NK-92 (cell line): Measurements from ENCODE around the gene UBE3A.
"Not testable (repeated sequence)": the region's sequence is repeated elsewhere in the genome, so short reads cannot be mapped to it uniquely, and the experiment has no call there.

Experiments used
- DNase-seq: peaks from one replicate; lab custom pipeline; 2025; ENCODE audit not compliant: unreplicated experiment; lab: John Stamatoyannopoulos, UW

Gene UBE3A

DNA sequence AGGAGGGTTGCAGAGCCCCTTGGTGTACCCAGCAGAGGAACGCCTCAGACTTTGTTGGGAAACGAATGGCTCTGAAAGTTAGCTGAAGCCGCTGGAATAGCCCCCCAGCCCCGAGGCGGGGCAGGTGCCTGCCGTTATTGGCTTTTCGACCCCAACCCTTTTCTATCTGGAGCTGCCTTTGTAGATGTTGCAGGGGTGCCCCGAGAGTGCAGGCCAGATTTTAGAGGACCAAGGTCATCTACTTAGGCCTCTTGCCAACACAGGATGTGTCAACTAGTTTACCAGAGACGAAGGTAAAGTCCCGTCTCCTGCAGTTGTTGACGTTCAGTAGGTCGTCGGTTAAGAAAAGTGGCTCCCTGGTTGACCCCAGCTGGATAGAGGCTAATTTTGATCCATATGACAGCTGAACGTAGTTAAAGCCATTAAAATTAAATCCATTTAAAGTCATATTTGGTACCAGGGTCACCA is 579 bp upstream of the UBE3A start:
- DNase-seq = no peak

DNA sequence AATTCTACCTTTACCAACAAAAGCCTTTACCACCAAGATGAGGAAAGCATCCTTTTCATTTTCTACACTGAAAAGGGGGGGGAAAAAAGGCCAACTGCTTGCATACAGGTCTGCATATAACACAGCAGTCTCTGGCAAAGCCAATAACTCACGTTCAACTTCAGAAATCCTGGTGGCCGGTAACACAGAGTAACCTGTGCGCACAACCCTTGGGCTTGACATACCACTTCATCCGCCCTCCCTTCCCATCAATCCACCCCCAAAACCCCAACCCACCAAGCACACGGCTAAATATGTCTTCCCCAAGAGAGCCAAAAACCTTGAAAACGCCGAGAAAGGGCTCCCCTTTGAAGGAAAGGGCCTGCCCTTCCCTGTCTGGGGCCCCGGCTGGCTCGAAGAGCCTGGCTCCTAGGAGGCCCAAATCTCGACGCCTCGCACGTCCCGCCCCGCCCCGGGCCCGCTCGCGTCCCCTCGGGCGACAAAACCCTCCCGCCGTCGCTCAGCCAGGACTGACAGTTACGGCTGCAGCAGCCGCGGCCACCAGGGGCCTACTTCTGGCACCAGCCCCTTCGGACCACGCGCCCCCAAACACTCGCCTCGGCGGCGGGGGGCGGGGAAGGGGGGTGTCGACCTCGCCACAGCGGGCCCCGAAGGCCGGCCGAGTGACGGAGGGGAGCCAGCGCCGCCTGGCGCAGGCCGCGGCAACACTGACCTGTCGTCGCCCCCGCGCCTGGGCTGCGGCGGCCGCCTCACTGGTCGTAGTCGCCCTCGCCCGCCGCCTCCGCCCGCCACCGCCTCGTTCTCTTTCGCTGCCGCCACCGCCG is 835 bp downstream of the UBE3A start:
- no peak for DNase-seq

DNA sequence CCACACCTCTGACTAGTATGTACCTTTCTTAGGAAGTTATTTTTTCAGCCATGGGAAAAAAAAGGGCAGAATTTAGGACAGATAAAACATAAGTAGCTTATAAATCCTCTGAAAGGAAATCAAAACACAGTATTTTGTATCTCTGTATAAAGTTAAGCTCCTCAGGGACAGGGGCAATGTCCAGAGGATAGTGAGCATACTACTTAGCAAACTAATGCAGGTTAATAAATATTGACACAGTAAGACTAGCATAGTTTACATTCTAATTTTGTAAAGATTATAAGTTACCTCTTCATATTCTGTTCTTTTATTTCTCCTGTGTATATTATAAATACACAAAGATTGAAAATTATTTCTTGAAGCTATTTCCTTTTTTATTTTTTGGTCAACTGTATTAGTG is 2.1 kb downstream of the UBE3A start:
- DNase-seq = no peak

GRCh38 chr15:25435474-25436243 is 3.2 kb downstream of the UBE3A start:
- no peak for DNase-seq

DNA sequence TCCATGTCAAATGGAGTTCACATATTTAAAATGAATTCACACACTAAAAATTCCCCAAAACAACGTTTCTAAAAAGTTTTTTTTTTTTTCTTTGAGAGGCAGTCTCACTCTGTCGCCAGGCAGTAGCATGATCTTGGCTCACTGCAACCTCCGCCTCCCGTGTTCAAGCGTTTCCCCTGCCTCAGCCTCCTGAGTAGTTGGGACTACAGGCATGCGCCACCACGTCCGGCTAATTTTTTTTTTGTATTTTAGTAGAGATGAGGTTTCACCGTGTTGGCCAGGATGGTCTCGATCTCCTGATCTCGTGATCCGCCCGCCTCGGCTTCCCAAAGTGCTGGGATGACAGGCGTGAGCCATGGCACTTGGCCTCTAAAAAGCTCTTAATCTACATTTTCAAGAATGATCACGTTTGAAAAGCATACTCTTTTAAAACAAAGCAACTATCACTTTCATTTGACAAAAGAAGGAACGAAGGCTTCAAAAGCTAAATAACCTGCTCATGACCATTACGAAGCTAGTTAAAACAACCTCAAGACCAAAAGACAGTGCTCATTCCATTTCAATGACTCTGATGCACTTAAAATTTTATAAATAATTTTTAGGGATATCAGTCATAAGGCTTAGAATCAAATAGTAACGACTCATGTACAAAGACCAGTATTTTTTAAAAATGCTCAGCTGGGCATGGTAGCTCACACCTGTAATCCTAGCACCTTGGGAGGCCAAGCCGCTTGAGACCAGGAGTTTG is 5.5 kb downstream of the UBE3A start:
- no peak for DNase-seq

DNA sequence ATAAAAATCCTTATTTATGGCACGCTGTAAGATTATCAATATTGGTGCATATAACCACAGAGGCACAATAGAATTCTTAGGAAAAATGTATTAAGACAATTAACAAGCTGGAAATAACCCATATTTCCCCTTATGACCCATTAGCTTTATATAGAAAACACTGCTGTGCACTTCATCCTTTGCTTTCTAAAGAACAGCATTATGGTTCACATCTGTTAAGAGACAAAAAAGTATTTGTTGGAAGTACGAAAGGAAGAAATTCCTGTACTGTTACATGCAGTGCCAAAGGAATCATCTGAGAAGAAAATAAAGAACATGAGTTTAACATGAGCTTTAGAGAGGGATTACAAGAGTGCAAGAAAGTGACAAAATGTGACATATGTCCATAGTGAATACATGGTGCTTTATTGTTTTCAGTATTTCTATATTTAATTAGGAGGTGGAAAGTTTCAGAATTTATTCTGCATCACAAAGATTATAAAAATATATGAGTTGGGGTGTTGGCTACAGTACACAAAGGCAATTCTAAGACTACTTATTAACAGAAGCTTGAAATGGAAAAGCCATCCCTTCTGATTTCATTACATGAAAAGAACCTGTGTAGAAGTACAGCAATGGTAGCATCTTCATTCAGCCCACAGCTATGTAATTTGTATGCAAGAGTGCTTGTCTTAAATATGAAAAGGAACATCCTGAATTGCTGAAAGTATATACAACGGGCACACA is 6.8 kb downstream of the UBE3A start:
- no peak for DNase-seq

DNA sequence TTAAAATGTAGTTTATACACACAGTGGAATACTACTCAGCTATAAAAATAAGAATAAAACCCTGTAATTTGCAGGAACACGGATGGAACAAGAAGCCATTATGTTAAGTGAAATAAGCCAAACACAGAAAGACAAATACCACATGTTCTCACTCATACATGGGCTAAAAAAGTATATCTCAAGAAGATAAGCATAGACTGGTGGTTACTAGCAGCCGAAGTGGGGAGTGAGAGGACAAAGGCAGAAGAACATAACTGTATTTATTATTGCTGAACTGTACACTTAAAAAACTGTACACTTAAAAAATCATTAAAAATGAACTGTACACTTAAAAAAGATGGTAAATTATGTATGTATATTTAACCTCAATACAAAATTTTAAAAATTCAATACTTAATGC is 11.0 kb downstream of the UBE3A start:
- DNase-seq = no peak

DNA sequence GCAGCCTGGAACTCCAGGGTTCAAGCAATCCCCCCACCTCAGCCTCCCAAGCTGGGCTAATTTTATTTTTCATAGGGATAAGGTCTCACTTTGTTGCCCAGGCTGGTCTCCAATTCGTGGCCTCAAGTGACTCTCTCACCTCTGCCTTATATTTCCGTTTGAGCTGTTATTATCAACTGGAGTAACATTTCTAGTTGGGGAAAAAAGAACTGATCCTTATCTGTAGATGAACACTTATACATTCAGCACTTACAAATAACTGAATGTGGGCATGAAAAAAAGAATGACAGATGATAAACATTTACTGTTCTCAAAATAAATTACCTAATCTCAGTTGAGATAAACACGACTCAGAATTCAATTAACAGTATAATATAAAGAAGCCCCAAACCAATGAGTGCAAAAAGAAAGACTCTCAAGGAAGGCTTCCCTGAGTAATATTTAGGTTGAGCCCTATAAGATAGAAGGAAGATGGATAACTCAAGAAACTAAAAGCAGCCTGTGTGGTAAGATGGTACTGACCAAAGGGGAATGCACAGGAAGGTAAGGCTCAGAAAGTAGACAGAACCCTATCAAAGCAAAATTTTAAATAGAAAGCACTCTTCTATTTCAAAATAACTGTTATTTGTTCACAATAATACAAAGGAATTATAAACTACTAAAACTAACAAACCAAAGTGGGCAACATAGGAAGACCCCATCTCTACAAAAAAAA is 11.8 kb downstream of the UBE3A start:
- DNase-seq = no peak

GRCh38 chr15:25424073-25424472 is 14.8 kb downstream of the UBE3A start:
- DNase-seq = no peak

DNA sequence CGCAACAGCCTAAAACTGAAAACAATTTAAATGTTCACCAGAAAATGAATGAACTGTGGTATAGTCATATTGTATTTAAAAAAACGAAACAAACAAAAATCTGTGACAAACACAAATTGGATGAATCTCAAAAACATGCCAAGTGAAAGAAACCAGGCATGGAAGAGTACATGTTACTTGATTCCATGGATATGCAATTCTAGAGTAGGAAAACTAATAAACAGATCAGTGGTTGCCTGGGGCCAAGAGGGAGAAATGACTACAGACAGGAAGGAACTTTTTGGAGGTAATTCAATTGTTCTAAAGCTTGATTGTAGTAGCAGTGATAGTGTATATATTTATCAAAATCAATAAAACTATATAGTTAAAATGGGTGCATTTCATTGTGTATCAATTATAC is 16.8 kb downstream of the UBE3A start:
- no peak for DNase-seq

- no peak for DNase-seq
Measured at GRCh38 chr15:25418202-25418601, 20.6 kb downstream of the UBE3A start.

- no peak for DNase-seq
Measured at GRCh38 chr15:25417604-25418003, 21.2 kb downstream of the UBE3A start.

DNA sequence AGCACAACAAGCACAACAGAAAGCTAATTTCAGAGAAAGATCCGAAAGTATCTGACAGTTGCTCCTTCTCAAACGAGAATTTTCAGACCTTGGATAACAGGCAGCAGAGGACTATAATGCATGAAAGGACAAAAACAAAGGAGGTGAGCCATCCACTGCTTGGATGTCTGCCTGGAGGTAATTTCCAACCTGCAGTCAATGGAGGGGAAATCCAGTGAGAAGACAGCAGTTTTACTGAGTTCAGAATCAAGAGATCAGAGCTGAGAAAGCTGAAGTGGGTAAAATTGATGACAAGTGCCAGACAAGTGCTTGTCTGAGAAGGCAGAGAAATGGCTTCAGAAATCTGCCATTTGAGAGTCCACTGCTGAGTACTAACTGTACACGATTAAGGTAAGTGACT is 22.1 kb downstream of the UBE3A start:
- DNase-seq = no peak

DNA sequence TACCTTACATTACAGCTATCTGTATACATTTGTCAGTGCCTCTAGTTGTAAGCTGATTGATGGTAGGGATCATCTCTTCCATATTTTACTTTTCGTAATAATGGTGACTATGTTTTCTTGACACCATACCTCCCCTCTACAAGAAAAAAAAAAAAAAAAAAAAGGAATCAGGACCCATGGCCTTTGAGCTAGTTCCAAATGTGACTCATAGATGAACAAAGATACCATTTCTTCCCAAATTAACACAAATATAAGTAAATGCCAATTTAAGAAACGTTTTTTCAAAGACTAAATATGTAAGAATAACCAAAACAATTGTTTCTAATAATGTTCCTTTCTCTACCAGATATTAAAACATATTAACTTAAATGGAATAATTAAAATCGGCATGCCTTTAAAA is 23.1 kb downstream of the UBE3A start:
- DNase-seq = no peak

GRCh38 chr15:25415217-25415616 is 23.6 kb downstream of the UBE3A start:
- no peak for DNase-seq

- DNase-seq = no peak
Measured at GRCh38 chr15:25410649-25411048, 28.2 kb downstream of the UBE3A start.

DNA sequence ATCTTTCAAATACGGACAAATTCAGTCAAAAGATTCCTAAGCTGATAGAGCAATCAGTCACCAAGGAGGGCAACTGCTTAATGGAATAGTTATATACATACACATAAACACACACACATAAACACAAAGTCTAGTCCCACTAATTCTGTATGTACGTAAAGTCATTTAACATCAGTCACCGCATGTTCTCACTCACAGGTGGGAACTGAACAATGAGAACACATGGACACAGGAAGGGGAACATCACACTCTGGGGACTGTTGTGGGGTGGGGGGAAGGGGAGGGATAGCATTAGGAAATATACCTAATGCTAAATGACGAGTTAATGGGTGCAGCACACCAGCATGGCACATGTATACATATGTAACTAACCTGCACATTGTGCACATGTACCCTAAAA is 29.1 kb downstream of the UBE3A start:
- not testable (repeated sequence) for DNase-seq

GRCh38 chr15:25408929-25409328 is 29.9 kb downstream of the UBE3A start:
- DNase-seq = no peak

DNA sequence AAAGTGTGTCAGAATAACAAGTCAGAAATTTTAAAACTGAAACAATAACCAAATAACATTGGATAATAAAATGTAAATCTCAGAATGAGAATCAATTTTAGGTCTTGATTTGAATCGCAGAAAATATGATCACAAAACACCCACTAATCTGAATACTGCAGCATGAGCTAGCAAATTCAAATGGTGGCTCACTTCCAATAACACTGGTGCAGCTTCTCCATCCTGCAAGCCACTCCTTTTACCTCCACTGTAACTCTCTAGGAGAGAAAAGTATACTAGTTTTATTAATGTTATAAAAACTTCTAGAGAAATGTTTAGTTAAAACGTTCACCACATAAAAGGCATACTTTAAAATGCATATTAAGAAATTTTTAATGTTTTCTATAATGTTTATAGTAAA is 30.4 kb downstream of the UBE3A start:
- no peak for DNase-seq

DNA sequence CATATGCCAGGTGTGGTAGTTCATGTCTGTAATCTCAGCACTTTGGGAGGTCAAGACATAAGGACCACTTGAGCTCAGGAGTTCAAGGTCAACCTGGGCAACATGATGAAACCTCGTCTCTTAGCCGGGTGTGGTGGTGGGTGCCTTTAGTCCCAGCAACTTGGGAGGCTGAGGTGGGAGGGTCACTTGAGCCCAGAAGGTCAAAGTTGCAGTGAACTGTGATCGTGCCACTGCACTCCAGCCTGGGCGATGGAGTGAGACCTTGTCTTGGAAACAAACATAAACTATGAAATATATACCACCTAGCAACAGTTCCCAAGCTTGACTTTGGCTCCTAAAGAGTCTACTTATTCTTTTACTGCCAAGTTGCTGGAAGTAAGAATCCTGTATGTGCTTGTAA is 30.9 kb downstream of the UBE3A start:
- no peak for DNase-seq
